Measurements from ENCODE around the gene ITSN1.
"Not testable (repeated sequence)": the region's sequence is repeated elsewhere in the genome, so short reads cannot be mapped to it uniquely, and the experiment has no call there.

The ITSN1 gene

GRCh38 chr21:33931052-33931798 is 288.9 kb downstream of the ITSN1 start:
- DNase-seq (ENCODE audit: low read depth in 2 of 2): not testable (repeated sequence)

DNA sequence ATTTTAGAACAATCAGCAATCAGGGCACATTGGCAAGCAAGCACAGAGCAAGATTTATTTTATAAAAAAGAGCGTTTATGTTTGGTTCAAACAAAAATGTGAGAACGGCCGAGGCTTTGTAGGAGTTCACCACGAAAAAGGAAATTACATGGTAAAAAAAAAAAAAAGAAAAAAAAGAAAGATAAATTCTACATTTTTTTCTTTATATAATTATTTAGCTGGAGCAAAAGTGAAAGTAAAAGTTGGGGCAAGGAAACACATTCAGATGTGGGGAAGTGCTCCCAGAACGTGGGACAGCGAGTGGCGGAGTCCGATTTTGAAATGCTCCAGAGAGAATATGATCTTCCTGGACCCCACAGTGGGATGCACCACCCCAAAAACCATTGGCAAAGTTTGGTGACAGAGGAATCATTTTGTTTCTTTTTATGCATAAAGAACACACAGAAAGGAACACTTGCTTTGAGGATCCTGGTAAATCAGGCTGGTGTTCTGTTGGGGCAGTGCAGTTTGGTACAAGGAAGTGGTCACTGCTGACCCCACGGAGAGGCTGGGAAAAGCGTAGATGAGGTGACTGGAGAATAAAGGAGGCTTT is 289.6 kb downstream of the ITSN1 start:
- DNase-seq (ENCODE audit: low read depth in 2 of 2): no peak

- DNase-seq (ENCODE audit: low read depth in 2 of 2): no peak
These were observed 290.4 kb downstream of the ITSN1 start for GRCh38 chr21:33932731-33933130.

DNA sequence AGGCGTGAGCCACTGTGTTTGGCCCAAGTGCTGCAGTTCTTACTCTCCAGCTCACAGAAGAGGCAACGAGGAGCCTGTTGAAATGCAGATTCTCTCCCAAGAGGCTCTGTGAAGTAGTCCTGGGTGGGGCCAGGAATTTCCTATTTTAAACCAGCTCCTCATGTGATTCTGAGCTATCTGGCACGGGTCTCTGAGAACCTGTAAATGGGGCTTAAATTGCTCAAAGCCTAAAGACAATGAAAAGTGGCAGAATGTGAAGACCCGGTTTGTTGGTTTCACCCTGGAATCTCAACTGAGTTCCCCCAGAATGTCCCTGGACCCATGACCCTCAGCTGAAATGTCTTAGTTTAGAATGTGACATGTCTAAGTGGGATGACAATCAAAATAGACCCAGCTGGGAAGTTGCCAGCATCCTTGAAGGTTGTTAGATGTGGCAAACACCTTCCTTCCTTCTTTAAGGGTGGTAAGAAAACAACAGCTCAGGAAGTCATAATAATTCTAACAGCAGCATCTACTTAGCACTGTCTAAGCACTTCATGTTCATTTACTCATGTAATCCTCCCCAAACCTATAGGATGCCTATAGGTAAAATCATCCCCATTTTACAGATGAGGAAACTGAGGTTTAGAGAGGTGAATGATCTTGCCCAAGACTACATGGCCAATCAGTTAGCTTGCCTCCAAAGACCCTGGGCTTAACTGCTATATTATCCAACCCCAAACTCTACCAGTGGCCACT is 294.2 kb downstream of the ITSN1 start:
- DNase-seq (ENCODE audit: low read depth in 2 of 2): no peak

DNA sequence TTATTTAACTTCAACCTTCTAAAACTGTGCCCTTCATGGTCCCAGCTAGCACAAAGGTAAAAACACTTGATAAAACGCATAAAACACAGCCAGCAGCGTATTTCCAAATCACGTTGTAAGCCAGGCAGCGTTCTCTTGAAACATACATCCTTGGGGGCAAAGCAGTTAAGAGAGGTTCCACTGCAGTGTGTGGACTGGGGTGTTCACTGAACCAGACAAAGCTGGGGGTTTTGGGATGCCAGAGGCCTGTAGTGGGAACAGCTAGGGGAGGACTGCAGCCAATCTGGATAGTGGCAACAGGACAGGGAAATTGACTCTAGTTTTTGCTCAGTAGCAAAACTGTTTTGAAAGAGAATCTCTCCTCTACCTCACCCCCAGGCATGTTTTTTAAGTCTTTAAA is 294.8 kb downstream of the ITSN1 start:
- DNase-seq (ENCODE audit: low read depth in 2 of 2): no peak

DNA sequence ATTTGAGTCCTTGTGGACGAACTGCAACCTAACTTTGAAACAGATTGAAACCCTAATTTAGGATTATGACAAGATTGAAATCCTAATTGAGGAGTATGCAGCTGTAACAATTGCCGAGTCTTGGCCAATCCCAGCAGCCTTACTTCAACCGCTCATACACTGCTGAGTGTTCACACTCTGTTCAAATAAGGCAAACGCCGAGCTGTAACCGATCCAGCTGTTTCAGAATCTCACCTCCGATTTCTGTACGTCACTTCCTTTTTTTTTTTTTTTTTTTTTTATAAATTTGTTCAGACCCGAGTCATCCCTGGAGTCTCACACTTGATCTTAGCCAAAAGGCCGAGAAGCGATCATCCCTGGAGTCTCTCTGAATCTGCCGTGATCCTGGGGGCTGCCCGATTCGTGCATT is 295.6 kb downstream of the ITSN1 start:
- no peak for DNase-seq (ENCODE audit: low read depth in 2 of 2)

- DNase-seq (ENCODE audit: low read depth in 2 of 2): no peak
These were observed 296.1 kb downstream of the ITSN1 start for GRCh38 chr21:33938381-33938780.

- DNase-seq (ENCODE audit: low read depth in 2 of 2): no peak
These were observed 296.9 kb downstream of the ITSN1 start for GRCh38 chr21:33939226-33939625.

DNA sequence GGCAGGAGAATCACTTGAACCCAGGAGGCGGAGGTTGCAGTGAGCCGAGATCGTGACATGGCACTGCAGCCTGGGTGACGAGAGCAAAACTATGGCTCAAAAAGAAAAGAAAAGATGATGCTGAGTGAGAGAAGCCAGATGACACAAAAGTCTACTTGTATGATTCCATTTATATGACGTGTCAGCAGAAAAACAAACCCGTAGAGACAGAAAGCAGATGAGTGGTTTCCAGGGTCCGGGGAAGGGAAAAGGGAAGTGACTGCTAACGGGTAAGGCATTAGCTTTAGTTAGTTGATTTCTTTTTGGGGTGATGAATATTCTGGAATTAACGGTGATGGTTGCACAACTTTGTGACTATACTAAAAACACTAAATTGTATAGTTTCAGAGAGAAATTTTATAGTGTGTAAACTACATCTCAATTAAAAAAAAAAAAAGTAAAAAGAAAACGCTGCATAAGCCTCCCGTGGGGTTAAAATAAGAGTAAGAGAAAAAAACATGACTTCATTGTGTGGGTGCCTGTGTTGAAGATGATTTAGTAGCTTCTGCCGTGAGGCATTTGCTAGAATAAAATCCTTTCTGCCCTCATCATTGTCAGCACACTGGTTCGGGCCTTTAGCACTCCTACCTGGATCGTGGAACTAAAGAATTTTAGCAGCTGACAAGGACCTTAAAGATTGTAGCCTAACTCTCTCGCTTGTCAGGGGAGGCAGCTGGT is 298.0 kb downstream of the ITSN1 start:
- DNase-seq (ENCODE audit: low read depth in 2 of 2): no peak

DNA sequence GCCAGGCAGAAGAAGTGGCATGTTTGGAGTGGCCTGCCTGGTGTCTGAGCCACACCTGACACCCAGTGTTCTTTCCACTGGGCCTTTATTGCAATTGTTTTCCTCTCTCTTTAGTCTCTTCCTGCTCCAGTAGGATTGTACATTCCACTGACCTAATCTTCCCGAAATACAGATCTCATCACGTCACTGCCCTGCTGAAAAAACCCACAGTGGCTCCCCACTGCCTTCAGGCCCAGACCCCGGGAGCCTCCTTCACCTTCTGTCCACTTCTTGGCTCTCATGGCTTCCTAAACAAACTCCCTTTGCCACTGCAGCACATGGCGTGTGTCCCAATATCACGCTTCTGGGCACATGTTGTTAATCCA is 298.6 kb downstream of the ITSN1 start:
- no peak for DNase-seq (ENCODE audit: low read depth in 2 of 2)

- no peak for DNase-seq (ENCODE audit: low read depth in 2 of 2)
These were observed 300.1 kb downstream of the ITSN1 start for GRCh38 chr21:33942426-33942825.

DNA sequence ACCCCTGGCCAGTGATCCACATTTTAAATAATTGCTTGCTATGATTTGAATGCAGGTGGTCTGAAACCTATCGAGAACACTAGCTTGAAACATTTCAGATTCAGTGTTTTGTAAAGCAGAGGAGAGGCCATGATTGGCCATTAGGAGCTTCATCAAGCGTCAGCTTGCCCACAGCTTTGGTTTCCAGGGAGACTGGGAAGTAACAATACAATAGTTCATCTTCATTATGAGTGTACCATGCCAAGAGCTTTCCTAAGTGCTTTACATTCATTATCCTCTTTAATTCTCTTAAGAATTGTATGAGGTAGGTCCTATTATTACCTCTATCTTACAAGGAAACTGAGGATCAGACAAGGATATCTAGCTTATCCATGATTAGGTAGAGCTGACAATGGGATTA is 301.0 kb downstream of the ITSN1 start:
- no peak for DNase-seq (ENCODE audit: low read depth in 2 of 2)

- no peak for DNase-seq (ENCODE audit: low read depth in 2 of 2)
These were observed 302.0 kb downstream of the ITSN1 start for GRCh38 chr21:33944185-33944763.

DNA sequence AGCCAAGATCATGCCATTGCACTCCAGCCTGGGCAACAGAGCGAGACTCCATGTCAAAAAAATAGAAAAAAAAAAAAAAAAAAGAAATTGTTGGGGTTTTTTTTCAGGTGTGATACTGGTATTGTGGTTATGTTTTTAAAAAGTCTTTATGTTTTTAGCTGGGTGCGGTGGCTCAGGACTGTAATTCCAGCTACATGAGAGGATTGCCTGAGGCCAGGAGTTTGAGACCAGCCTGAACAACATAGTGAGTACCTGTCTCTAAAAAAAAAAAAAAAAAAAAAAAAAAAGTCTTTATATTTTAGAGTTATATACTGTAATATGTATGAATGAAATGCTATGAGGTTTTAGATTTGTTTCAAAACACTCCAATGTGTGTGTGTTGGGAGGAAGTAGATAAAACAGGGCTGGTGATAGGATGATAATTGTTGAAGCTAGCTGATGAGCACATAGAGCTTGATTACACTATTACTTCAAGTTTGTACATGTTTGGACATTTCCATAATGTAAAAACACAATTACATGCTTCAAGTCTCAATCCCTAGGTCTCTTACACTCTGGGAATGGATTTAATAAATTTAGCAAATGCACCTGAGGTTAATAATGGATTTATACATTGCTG is 303.5 kb downstream of the ITSN1 start:
- DNase-seq (ENCODE audit: low read depth in 2 of 2): no peak

DNA sequence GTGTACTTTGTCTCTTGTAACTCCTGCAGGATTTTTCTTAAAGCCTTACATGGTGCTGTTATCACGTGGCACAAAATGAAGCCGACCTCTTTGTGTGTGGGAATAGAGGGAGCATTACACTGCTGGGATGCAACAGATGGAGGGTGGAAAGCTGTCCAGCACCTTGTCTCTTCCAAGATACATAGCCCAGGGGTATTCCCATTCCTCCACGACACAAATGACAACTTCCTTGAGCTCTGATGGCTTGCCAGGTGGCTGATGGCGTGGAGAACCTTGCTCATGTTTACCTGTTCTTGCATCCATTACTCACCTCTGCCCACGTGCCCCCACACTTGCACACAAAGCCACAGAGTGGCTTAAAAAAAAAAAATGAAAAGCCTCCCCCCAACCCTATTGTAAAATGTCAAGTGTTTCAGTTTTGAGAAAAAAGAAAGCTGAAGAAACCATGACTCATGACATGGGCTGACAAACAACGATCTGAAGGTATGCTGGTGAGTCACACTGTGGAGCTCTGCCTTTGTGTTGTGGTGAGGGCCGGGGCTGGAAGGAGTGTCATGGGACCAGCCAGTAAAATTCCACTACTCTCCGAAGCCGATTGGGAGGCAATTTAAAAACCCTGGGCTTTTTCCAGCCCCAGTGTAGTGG is 305.3 kb downstream of the ITSN1 start:
- peak; percentile 64 to 75 for DNase-seq (ENCODE audit: low read depth in 2 of 2)

DNA sequence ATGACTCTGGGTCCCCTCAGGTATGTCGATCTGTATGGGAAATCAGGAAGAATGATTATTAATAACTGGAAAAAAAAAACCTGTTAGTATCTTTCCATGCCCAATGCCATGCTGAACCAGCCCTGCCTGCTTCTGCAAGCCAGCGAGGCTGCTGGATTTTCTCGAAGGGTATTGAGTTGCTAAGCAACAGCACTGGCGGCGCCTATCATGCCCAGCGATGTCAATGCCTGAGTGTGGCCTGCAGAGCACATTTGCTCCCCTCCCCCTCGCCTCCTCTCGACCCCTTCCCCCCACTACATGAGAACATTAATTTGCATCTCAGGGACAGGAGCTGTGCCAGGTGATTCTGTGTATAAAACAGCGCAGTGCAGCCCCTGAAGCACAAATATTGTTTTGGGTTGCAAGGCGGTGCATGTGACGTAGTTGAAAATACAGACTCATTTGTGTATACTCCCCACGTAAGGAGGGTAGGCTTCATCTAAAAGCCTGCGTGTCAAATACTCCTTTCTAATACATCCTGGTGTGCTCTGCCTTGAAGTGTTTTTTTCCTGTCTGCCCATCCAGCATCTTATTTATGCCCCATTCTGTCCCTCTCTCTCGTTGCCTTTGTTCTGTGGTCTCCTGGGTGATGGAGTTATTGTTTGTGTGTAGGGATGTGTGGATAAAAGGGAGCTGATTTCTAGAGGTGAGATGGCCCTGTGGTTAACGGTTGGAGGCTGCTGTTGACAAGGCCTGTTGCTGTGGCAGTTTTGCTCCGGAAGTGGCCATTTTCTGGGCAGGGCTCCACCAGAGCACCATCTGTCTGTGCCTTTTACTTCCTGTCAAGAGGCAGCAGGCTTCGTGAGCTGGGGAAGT is 306.0 kb downstream of the ITSN1 start:
- DNase-seq (ENCODE audit: low read depth in 2 of 2): peak; percentile 69 to 70

- DNase-seq (ENCODE audit: low read depth in 2 of 2): no peak
These were observed 306.7 kb downstream of the ITSN1 start for GRCh38 chr21:33948951-33949444.

Data from stimulated activated CD8-positive, alpha-beta memory T cell treated with anti-CD3 and anti-CD28 coated beads, Interleukin-2, amount 100 ng/mL, for 48 hours (primary cell).